Panc1 (cell line): Measurements from ENCODE around the gene CYTH3.

Source experiments
- POLR2AphosphoS5 ChIP-seq: IDR thresholded peaks from 2 replicates; pipeline ENCODE4 v1.6.1; 2012; ENCODE audit warnings: mild to moderate bottlenecking, low read depth, low read length, moderate library complexity
- TF ChIP-seq, protein P1 (sequence below): fragments of 450-650 bp; IDR thresholded peaks from 2 replicates; pipeline ENCODE4 v1.5.1; 2017; ENCODE audit warnings: mild to moderate bottlenecking

DNA sequence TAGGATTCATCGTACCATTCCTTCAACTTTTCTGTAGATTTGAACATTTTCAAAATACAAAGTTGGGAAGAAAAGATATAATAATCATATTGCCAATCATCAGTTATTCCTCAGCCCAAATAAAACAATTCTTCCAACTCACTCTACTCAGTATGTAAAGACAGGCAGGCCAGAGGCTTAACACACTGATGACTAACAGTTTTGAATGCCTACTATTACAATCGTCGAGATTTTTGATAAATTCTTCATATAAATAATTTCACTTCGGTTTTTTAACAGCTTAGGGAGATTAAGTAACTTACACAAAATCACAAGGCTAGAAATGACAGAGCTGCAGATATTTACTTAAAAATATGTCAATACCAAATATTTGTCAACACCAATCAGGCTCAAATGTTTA, 17.6 kb downstream of the CYTH3 start:
- TF ChIP-seq, protein P1, sequence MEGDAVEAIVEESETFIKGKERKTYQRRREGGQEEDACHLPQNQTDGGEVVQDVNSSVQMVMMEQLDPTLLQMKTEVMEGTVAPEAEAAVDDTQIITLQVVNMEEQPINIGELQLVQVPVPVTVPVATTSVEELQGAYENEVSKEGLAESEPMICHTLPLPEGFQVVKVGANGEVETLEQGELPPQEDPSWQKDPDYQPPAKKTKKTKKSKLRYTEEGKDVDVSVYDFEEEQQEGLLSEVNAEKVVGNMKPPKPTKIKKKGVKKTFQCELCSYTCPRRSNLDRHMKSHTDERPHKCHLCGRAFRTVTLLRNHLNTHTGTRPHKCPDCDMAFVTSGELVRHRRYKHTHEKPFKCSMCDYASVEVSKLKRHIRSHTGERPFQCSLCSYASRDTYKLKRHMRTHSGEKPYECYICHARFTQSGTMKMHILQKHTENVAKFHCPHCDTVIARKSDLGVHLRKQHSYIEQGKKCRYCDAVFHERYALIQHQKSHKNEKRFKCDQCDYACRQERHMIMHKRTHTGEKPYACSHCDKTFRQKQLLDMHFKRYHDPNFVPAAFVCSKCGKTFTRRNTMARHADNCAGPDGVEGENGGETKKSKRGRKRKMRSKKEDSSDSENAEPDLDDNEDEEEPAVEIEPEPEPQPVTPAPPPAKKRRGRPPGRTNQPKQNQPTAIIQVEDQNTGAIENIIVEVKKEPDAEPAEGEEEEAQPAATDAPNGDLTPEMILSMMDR: no peak
- TF ChIP-seq POLR2AphosphoS5: no peak
